Measurements from ENCODE around the gene HNRNPA3.
"Not testable (repeated sequence)": the region's sequence is repeated elsewhere in the genome, so short reads cannot be mapped to it uniquely, and the experiment has no call there.

HNRNPA3 gene

GRCh38 chr2:177256695-177257094 is 44.1 kb downstream of the HNRNPA3 start:
- no peak for DNase-seq

GRCh38 chr2:177257471-177257870 is 44.9 kb downstream of the HNRNPA3 start:
- no peak for DNase-seq

GRCh38 chr2:177258059-177258458 is 45.5 kb downstream of the HNRNPA3 start:
- no peak for DNase-seq

- DNase-seq: no peak
These were observed 47.8 kb downstream of the HNRNPA3 start for GRCh38 chr2:177260379-177260778.

GRCh38 chr2:177261116-177262060 is 48.8 kb downstream of the HNRNPA3 start:
- no peak for DNase-seq

GRCh38 chr2:177262092-177262491 is 49.5 kb downstream of the HNRNPA3 start:
- peak; percentile 15 for DNase-seq

GRCh38 chr2:177262958-177263450 is 50.4 kb downstream of the HNRNPA3 start:
- no peak for DNase-seq

- peak; percentile 100 for DNase-seq
These were observed 51.0 kb downstream of the HNRNPA3 start for GRCh38 chr2:177263451-177264208.

GRCh38 chr2:177264209-177264692 is 51.7 kb downstream of the HNRNPA3 start:
- DNase-seq: peak; percentile 86

- peak; percentile 97 for DNase-seq
These were observed 52.3 kb downstream of the HNRNPA3 start, which contains the start of gene NFE2L2 for GRCh38 chr2:177264693-177265587. Gene NFE2L2, minus strand, starts transcription at chr2:177264727. Its CDS starts 151 bp downstream, at chr2:177264576.

GRCh38 chr2:177265824-177266817 is 53.5 kb downstream of the HNRNPA3 start:
- peak; percentile 48 for DNase-seq

GRCh38 chr2:177266955-177267354 is 54.4 kb downstream of the HNRNPA3 start:
- DNase-seq: not testable (repeated sequence)

GRCh38 chr2:177268187-177268871 is 55.7 kb downstream of the HNRNPA3 start:
- no peak for DNase-seq

- DNase-seq: no peak
These were observed 56.3 kb downstream of the HNRNPA3 start for GRCh38 chr2:177268901-177269300.

- no peak for DNase-seq
These were observed 57.9 kb downstream of the HNRNPA3 start for GRCh38 chr2:177270531-177270930.

GRCh38 chr2:177271981-177272666 is 59.5 kb downstream of the HNRNPA3 start:
- no peak for DNase-seq

- DNase-seq: no peak
These were observed 60.2 kb downstream of the HNRNPA3 start for GRCh38 chr2:177272765-177273164.

- no peak for DNase-seq
These were observed 60.8 kb downstream of the HNRNPA3 start for GRCh38 chr2:177273408-177273807.
